Endothelial cell of hepatic sinusoid (primary cell): Measurements from ENCODE around the gene CMTR1.
"Not testable (repeated sequence)": the region's sequence is repeated elsewhere in the genome, so short reads cannot be mapped to it uniquely, and the experiment has no call there.

Experiments used
- in situ Hi-C: cut with HindIII; loops from 2 replicates; pipeline ENCODE4 v1.10.0; 2017; ENCODE audit warnings: low sequenced_read_pairs

The CMTR1 gene

GRCh38 chr6:37432916-37433656, at the start of gene CMTR1:
TSS of gene CMTR1 (plus strand) at chr6:37433221. CDS start at chr6:37435630, 2,409 bp downstream.
- in situ Hi-C loops: no loop called here

GRCh38 chr6:37388578-37388977, 44.4 kb upstream of the CMTR1 start:
- in situ Hi-C loops: no loop called here

GRCh38 chr6:37389857-37390256, 43.2 kb upstream of the CMTR1 start:
- in situ Hi-C loops: no loop called here

GRCh38 chr6:37391120-37391519, 41.9 kb upstream of the CMTR1 start:
- in situ Hi-C loops: no loop called here

- in situ Hi-C loops: no loop called here
Observed at GRCh38 chr6:37392821-37393220, 40.2 kb upstream of the CMTR1 start.

GRCh38 chr6:37393381-37393929, 39.6 kb upstream of the CMTR1 start:
- in situ Hi-C loops: no loop called here

- in situ Hi-C loops: no loop called here
Observed at GRCh38 chr6:37396571-37397180, 36.3 kb upstream of the CMTR1 start.

GRCh38 chr6:37399131-37399530, 33.9 kb upstream of the CMTR1 start:
- in situ Hi-C loops: no loop called here

GRCh38 chr6:37399795-37400490, 33.1 kb upstream of the CMTR1 start:
- in situ Hi-C loops: no loop called here

- in situ Hi-C loops: not testable (repeated sequence)
Observed at GRCh38 chr6:37401658-37402057, 31.4 kb upstream of the CMTR1 start.

GRCh38 chr6:37406726-37407341, 26.2 kb upstream of the CMTR1 start:
- in situ Hi-C loops: no loop called here

GRCh38 chr6:37407948-37408347, 25.1 kb upstream of the CMTR1 start:
- in situ Hi-C loops: no loop called here

- in situ Hi-C loops: no loop called here
Observed at GRCh38 chr6:37409501-37409900, 23.5 kb upstream of the CMTR1 start.

- in situ Hi-C loops: no loop called here
Observed at GRCh38 chr6:37417393-37417792, 15.6 kb upstream of the CMTR1 start.

GRCh38 chr6:37418722-37419121, 14.3 kb upstream of the CMTR1 start:
- in situ Hi-C loops: no loop called here

GRCh38 chr6:37426058-37426944, 6.7 kb upstream of the CMTR1 start:
- in situ Hi-C loops: no loop called here

- in situ Hi-C loops: no loop called here
Observed at GRCh38 chr6:37426945-37427510, 6.0 kb upstream of the CMTR1 start.

GRCh38 chr6:37429352-37429750, 3.7 kb upstream of the CMTR1 start:
- in situ Hi-C loops: no loop called here

GRCh38 chr6:37432590-37432915, 468 bp upstream of the CMTR1 start:
- in situ Hi-C loops: no loop called here

GRCh38 chr6:37433657-37434271, 743 bp downstream of the CMTR1 start:
- in situ Hi-C loops: no loop called here
